HG03280 (cell line): ENCODE measurements around the gene AK5.
A peak's percentile ranks its signal among the peaks of the same experiment; 100 is the strongest.
"Not testable (repeated sequence)": the region's sequence is repeated elsewhere in the genome, so short reads cannot be mapped to it uniquely, and the experiment has no call there.

Experiments
- ATAC-seq: cut with Tn5 transposase; IDR thresholded peaks from one replicate; pipeline ENCODE4 v1.9.1; 2021; ENCODE audit warnings: mild to moderate bottlenecking, moderate library complexity; ENCODE audit not compliant: unreplicated experiment

The AK5 gene

DNA sequence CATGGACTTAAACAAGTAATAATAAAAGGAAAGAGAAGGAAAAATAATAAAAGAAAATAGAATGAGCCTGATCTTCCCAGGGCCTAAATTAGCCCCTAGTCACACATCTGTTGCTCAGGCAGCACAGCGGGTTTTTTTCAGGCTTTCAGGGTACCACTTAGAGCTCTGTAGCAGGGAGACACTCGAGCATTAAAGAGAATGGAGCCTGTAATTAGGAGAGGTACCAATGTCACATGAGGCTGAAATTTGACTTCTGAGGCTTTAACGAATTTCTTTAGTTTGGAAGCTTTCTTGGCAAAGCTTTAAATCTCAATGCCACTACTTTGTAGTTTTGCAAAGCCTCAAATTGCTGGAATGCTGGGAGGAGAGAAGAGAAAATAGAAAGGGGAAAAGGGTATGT is 116.3 kb downstream of the AK5 start:
- no peak for ATAC-seq

DNA sequence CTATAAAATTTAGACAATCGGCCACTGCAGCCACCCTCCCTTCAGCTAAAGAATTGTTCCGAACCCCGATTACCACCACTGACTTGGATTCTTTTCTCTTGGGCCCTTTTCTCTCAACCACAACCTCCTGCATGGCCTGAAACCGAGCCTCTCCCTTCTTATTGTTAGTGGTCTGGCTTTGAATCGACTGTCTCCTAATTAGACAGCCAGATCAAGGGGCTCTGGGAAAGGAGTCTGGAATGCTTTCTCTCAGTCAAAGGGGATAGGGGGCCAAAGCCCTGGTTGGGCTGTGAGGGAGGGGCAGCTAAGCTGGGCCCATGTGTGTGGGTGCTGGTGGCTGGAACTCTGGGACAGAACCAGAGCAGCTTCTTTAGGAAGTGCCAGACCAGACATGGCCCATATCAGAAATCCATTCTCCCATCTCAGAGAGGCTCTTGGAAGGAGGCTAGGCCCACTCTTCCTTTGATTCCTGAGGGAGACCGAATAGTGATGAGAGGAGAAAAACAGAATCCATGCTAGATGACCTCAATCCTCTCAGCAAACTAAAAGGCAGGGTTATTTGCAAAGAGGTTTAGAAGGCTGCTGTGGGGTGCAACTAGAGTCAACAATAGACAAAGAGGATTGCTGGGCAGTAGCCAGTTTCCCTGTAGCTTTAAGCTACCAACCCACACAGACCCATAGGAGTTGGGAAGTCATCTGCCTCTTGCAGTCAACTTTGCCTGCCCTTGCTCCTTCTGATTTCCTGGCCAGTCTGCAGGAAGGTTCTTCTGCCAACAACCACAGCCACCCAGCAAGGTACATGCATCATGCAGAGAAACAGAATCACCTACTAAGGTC is 117.6 kb downstream of the AK5 start:
- no peak for ATAC-seq

DNA sequence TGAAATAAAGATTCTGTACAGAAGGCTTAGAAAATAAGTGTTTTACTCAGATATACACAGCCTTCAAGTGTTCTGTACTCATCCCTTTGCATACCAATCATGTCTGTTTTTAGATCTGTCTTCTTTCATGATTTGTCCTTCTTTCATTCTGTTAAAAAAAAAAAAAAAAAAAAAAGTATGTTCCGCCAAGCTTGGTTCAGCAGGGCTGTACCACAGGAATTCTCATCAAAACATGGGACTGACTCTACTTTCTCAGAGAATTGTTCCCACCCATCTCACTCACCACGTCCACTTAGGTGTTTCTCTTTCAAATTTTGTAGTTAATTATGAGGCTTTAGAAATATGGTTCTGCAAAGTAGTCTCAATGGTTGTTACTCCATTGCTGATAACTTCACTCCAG is 119.0 kb downstream of the AK5 start:
- no peak for ATAC-seq

DNA sequence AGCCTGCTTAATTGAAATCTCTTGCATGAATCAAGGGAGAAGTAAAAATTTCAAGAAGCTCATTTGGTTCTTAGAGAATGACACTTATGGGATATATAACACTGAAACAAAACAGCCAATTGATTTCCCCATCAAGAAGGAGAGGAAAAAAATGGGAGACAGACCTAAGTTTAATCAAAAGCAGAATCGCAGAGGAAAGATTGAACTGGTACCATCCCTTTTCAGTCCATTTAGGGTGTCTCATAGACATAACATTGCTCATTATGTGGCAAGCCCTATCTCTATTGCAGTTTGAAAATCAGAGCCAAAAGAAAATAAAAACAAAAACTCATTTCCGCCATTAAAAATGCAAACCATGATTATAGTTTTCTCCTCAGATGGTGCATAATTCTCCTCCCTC is 119.6 kb downstream of the AK5 start:
- no peak for ATAC-seq

DNA sequence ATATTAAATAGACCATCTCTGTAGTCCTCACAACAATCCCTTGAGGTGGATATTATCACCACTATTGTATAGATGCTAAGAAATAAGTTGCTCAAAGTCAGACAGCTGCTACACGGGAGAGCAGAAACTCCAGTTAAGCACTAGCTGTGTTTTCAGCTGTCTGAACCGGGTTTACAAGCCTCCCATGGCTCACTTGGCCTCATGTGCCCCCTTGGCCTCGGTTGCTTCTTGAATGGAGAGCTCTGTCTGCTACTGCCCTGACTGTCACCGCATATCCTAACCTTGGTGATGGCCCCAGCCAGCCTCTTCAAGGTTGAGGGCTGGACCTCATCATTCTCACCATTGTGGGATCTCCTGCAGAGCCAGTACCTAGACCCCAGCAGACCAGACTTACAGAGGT is 123.4 kb downstream of the AK5 start:
- ATAC-seq = no peak

DNA sequence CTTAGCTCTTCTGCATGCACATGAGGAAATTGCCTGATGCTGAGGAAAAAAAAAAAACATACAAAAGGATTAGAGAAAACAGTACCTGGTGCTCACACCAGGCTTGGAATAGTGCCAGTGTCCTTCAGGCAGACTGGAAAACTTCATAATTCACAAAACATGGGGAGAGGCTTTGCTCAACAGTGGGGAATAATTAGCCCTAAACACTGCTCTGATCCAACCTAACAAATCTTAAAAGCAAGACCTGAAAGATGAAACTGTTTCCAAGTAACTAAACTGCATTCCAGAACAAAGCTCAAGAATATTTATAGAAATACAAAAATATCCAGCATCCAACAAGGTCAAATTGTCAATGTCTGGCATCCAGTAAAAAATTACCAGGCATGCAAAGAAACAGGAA is 124.8 kb downstream of the AK5 start:
- no peak for ATAC-seq

DNA sequence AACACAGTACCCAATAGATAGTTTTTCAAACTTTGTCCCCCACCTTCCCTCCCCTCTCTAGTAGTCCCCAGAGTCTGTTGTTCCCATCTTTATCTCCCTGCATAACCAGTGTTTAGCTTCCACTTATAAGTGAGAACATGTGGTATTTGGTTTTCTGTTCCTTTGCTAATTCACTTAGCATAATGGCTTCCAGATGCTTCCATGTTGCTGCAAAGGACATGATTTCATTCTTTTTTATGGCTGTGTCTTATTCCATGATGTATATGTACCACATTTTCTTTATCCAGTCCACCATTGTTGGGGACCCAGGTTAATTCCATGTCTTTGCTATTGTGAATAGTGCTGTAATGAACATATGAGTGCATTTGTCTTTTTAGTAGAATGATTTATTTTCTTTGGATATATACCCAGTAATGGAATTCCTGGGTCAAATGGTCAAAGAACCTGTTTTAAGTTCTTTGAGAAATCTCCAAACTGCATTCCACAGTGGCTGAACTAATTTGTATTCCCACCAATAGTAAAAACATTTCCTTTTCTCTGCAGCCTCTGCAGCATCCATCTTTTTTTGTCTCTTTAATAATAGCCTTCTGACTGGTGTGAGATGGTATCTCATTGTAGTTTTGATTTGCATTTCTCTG is 126.0 kb downstream of the AK5 start:
- no peak for ATAC-seq

DNA sequence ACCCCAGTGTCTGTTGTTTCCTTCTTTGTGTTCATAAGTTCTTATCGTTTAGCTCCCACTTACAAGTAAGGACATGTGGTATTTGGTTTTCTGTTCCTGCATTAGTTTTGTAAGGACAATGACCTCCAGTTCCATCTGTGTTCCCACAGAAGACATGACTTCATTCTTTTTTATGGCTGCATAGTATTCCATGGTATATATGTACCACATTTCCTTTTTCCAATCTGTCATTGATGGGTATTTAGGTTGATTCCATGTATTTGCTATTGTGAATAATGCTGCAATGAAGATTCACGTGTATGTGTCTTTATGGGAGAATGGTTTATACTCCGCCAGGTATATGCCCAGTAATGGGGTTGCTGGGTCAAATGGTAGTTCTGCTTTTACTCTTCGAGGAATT is 127.1 kb downstream of the AK5 start:
- ATAC-seq = not testable (repeated sequence)

DNA sequence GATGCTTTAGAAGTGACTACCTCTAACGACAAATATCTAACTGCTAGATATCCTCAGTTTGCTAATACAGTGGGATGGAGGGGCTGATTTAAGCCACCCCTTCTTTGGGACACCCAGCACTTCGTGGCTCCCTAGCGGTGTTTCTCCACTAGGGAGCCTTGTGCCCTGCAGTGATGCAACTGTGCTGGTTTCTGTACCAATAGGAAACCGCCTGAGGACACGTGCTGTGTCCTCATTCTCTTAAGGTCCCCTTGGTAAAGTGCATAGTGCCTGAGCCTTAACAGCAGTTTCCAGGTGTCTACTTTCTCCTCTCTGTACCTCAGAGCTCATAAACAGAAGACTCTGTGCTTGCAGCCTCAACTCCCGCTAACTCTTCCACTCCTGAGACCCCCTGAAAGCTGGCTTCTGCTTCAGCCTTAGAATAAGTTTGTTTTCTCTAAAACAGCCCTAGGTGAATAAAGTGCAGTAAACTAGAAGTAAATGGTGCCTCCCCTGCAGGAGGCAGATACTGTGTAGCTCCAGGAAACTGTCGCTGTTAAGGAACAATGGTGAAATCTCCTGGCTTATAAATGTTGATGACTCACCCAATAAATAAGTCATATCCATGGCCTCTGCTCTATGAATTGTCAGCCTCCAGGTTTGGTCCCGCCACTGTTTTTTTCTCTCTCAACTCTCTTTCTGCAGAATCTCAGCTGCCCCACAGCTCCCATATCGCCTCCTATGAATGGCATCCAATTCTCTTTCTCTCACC is 130.4 kb downstream of the AK5 start:
- no peak for ATAC-seq

DNA sequence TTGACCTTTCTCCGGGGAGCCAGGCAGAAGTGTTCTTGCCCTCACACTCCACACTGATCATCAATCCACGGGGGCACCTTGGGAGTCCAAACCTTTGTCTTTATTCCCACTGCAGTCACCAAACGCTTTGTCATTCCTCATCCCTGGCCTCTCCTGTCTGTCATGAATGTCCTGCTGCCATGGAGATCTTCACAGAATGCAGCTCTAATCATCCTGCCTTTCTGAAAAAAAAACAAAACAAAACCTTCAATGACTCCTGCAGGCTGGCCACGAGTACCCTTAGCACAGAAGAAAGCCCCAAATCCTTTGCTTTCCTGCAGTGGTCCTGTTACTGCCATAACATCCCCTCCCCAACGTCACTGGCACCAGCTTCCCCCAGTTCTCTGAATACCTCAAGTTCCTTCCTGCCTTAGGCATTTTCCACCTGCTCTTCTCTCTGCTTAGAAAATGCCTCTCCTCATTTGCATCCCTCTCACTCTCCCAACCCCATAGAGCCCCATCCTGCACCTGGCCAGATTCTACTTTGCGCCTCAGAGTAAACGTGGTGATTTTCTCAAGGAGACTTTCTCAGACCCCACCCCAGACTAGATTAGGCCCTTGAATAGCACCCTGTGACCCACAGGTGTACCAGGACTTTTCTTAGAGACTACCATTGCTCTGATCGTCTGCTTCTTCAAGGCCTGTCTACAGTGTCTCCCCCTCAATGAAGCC is 131.2 kb downstream of the AK5 start:
- ATAC-seq = peak; percentile 37

DNA sequence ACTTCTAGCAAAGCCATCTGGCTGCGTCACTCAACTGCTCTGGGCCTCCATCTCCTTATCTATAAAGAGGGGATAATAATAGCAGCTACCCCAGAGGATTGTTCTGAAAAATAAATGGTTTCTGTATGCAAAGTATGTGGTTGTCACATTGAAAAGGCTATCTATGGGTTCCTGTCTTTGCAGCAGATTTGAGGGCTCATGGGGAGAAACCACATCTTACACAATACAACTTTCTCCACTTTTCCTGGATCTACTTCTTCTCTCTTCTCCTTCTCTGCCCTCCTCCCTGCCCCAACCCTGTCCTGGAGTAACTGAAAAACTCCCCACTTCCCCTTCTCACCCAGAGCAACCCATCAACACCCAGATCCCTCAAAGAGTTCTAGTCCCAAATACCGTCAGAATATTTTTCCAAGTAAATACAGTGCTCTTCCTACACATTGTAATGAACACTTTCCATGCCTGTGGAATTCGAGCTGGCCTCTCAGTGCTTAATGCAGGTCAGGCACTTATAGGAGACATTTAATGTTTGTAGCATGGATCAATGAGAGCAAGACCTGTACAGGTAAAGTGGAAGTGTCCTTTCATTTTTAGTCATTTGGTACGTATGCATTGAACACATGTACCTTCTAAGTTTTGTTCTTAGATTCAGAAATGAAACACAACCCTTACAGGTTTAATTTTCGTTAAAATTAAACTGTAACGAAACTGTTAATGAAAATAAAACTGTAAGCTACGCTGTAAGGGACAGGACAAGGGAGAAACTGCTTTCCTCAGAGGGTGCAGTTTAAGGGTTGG is 131.9 kb downstream of the AK5 start:
- ATAC-seq = peak; percentile 79

DNA sequence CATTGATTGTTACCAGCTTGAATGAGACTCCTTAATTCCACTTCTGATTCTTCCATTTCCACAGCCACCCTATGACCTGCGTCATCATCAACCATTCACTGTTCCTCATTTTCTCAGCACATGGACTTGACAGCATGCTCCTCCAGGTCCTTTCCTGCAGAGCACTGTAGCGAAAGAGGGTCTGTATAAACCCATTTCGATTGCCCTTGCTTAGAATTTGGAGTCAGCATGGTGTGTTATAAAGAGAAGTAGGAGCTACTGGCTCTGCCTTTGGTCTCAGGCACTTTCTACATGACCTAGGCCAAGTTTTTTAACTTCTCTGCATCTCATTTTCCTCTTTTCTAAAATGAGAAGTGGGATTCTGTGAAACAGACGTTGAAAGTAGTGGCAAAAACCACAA is 133.8 kb downstream of the AK5 start:
- no peak for ATAC-seq

DNA sequence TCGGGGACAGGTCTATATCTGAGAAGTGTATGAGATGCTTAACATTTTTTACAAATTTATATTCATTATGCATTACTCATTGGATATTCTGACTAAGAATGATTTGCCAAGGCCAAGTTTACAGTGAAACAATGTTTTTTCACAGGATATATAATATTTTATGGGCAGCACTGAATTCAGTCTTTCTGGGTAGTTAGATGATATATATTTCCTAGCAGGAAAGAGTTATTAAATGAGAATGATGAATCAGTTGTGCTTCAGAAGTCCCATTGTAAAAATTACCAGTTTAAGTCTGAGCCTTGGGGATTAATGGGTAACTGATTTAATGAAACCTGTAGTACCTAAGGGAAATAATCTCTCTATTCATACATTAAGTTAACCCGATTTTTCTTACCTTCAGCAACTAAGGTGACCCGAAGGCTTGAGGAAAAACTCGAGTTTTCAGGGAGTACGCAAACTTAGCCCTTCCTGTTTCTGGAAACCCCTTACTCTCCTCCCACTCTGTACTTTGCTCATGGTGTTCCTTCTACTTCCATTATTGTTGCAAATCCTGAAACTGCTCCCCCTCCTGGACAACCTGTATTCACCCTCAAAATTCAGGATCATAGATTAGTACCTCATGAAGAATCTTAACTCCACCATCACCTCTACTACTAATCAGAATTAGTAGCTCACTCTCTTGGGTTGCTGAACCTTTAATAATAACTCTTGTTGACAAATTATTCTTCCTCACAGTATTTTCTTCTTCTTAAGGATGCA is 135.1 kb downstream of the AK5 start:
- no peak for ATAC-seq

DNA sequence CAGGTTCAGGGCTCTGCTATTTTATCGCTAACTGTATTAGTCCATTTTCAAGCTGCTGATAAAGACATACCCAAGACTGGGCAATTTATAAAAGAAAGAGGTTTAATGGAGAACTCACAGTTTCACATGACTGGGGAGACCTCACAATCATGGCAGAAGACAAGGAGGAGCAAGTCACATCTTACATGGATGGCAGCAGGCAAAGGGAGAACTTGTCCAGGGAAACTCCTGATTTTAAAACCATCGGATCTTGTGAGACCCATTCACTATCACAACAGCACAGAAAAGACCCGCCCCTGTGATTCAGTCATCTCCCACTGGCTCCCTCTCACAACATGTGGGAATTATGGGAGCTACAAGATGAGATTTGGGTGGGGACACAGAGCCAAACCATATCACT is 136.2 kb downstream of the AK5 start:
- ATAC-seq = not testable (repeated sequence)

DNA sequence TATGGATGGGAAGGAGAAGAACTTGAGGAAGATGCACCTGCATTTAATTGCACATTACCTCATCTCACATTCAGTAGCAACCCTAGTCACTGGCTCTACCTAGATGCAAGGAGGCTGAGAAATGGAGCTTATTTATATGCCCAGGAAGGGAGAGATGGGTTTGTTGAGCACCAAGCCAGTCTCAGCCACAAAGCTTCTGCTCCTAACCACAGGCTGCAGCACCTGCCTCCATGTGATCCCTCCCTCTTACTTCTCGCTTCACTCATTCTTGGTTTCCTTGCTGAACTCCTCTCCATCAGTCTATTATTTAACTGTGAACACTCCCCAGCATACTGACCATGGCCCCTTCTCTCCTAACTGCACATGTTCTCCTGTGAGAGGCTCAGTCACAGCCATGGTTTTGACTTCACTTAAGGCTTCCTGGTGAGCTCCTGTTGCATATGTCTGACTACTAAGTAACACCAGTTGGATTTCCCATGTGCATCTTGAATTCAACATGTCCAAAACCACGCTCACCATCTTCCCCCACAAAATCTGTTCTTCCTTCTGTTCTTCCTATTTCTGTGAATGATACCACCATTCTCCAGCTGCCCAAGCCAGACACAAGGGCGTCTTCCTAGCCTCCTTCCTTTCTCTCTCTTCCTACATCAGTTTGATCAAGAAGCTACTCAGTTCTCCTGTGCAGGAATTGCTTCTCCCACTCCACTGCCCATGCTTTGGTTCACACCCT is 139.8 kb downstream of the AK5 start:
- no peak for ATAC-seq

DNA sequence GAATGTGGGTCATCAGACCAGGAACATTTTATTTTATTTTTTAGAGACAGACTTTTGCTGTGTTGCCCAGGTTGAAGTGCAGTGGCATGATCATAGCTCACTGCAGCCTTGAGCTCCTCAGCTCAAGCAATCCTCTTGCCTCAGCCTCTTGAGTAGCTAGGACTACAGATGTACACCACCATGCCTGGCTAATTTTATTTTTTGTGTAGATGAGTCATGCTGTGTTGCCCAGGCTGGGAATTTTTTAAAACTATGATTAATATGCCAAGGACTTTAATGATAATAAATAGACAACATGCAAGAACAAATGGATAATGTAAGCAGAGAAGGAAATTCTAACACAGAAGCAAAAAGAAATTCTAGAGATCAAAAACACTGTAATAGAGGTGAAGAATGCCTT is 142.4 kb downstream of the AK5 start:
- no peak for ATAC-seq

DNA sequence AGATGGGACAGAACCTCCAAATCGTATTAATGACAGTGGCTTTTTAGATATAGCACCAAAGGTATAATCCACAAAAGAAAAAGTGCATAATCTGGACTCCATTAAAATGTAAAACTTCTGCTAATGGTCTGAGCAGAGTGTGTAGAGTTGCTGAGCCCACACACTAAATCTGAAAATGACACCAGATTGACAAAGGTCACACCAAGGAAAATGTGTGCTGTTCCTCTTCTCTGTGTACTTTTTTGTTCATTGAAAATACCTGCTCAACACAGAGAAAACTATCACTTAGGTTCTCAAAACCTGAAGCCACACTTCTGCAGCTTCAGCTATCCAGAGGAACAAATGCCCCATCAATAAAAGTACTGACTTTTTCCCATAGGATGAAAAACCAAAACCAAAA is 146.2 kb downstream of the AK5 start:
- ATAC-seq = no peak

DNA sequence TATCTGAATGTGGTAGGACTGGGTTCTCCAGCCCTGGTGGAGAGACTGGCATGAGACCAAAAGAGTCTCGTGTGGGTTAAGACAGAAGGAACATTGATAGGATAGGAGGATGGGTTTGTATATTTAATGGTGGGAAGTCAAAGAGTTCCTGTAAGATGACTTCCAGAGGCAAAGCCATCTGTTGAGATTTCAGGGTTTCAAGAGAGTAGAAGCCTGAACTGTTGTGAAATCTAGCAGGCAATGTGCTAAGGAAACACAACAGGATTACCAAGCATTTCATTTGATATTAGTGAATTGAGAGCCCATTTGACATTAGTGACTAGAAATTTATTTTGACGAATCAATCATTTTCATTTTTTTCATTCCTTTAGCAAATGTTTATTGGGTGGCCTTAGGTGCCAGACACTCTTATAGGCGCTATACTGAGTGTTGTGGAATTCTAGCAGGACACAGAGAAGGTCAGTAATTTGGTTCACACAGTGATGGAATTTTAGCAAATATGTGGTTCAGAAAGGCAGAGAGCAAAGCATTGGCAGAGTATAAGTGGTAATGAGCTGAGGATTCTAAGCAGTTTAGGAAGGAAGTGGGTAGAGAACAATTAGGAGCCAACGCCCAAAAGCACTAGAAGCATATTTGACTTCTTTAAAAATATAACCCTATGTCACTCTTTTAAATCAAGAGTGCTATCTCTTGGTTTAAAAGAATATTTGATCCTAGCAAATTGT is 149.3 kb downstream of the AK5 start:
- ATAC-seq = no peak
